Measurements from ENCODE around the gene TIMM22.

The TIMM22 gene

GRCh38 chr17:1019451-1019850 is 22.5 kb downstream of the TIMM22 start:
- Histone ChIP-seq H3K79me2 (ENCODE audit: low read length) (peaks cover 4% of the 10 kb centered on the region; the same call in 1 of the 2 replicates), H3K27ac (ENCODE audit: low read length) (no peak overlapping the region), H2AFZ (ENCODE audit: low read length) (no peak overlapping the region), H3K27me3 (replicated peaks; ENCODE audit: insufficient read depth, low read length) (no peaks in the 10 kb centered on the region), H3K9me3 (replicated peaks; ENCODE audit: insufficient read depth, low read length) (no peaks in the 10 kb centered on the region), H3K36me3 (replicated peaks; ENCODE audit: insufficient read depth, low read length) (no peaks in the 10 kb centered on the region), H3K4me3 (ENCODE audit: low read length) (no peak overlapping the region), H3K4me1 (ENCODE audit: low read length) (no peaks in the 10 kb centered on the region), H3K4me2 (ENCODE audit: low read depth, low read length) (no peak overlapping the region), H3F3A (ENCODE audit: insufficient read depth, low read length) (no peaks in the 10 kb centered on the region), H3K9me2 (replicated peaks; ENCODE audit: insufficient read depth, low read length) (no peaks in the 10 kb centered on the region), H4K20me1 (ENCODE audit: insufficient read depth, low read length) (no peaks in the 10 kb centered on the region), H3K9ac (ENCODE audit: low read length) (no peak overlapping the region)
- TF ChIP-seq CTCF (IDR thresholded peaks at IDR 0.05; ENCODE audit: low read length) (no peak), EZH2 (optimal IDR thresholded peaks at IDR 0.05; ENCODE audit: low read depth, low read length) (no peak), EZH2phosphoT487 (IDR thresholded peaks at IDR 0.05; ENCODE audit: low read length) (no peak)
- DNase-seq: no peak

GRCh38 chr17:1021147-1021546 is 24.2 kb downstream of the TIMM22 start:
- no peak for DNase-seq
- Histone ChIP-seq H3K4me1 (ENCODE audit: low read length) (no peaks in the 10 kb centered on the region), H3K36me3 (replicated peaks; ENCODE audit: insufficient read depth, low read length) (no peaks in the 10 kb centered on the region), H3K9me3 (replicated peaks; ENCODE audit: insufficient read depth, low read length) (no peaks in the 10 kb centered on the region), H3K27ac (ENCODE audit: low read length) (no peak overlapping the region), H4K20me1 (ENCODE audit: insufficient read depth, low read length) (no peaks in the 10 kb centered on the region), H3K4me2 (ENCODE audit: low read depth, low read length) (no peak overlapping the region), H3K27me3 (replicated peaks; ENCODE audit: insufficient read depth, low read length) (no peaks in the 10 kb centered on the region), H3K4me3 (ENCODE audit: low read length) (no peak overlapping the region), H2AFZ (ENCODE audit: low read length) (no peak overlapping the region), H3K9ac (ENCODE audit: low read length) (no peak overlapping the region), H3F3A (ENCODE audit: insufficient read depth, low read length) (no peaks in the 10 kb centered on the region), H3K79me2 (ENCODE audit: low read length) (peaks cover 4% of the 10 kb centered on the region; the same call in 1 of the 2 replicates), H3K9me2 (replicated peaks; ENCODE audit: insufficient read depth, low read length) (no peaks in the 10 kb centered on the region)
- TF ChIP-seq CTCF (IDR thresholded peaks at IDR 0.05; ENCODE audit: low read length): no peak
- TF ChIP-seq EZH2 (optimal IDR thresholded peaks at IDR 0.05; ENCODE audit: low read depth, low read length): no peak
- TF ChIP-seq EZH2phosphoT487 (IDR thresholded peaks at IDR 0.05; ENCODE audit: low read length): no peak

- Histone ChIP-seq H3K4me1 (ENCODE audit: low read length) (no peaks in the 10 kb centered on the region), H3K36me3 (replicated peaks; ENCODE audit: insufficient read depth, low read length) (no peaks in the 10 kb centered on the region), H4K20me1 (ENCODE audit: insufficient read depth, low read length) (no peaks in the 10 kb centered on the region)
These were observed 25.5 kb downstream of the TIMM22 start for GRCh38 chr17:1022278-1023024.

More at GRCh38 chr17:1022278-1023024, 25.5 kb downstream of the TIMM22 start:
- H3K9me2 ChIP-seq (replicated peaks; ENCODE audit: insufficient read depth, low read length): no peaks in the 10 kb centered on the region
- no peak overlapping the region for H3K4me3 ChIP-seq (ENCODE audit: low read length)
- no peaks in the 10 kb centered on the region for H3F3A ChIP-seq (ENCODE audit: insufficient read depth, low read length)
- H3K9ac ChIP-seq (ENCODE audit: low read length): no peak overlapping the region
- H3K27me3 ChIP-seq (replicated peaks; ENCODE audit: insufficient read depth, low read length): no peaks in the 10 kb centered on the region
- no peak overlapping the region for H2AFZ ChIP-seq (ENCODE audit: low read length)
- no peak overlapping the region for H3K4me2 ChIP-seq (ENCODE audit: low read depth, low read length)
- H3K9me3 ChIP-seq (replicated peaks; ENCODE audit: insufficient read depth, low read length): no peaks in the 10 kb centered on the region
- no peak overlapping the region for H3K27ac ChIP-seq (ENCODE audit: low read length)
- peaks cover 4% of the 10 kb centered on the region; the same call in 1 of the 2 replicates for H3K79me2 ChIP-seq (ENCODE audit: low read length)
- no peak for DNase-seq
- no peak for TF ChIP-seq CTCF (IDR thresholded peaks at IDR 0.05; ENCODE audit: low read length)
- TF ChIP-seq EZH2 (optimal IDR thresholded peaks at IDR 0.05; ENCODE audit: low read depth, low read length): no peak

All from MM.1S (cell line).